ENCODE results near the gene SERPINB12.

SERPINB12 gene

DNA sequence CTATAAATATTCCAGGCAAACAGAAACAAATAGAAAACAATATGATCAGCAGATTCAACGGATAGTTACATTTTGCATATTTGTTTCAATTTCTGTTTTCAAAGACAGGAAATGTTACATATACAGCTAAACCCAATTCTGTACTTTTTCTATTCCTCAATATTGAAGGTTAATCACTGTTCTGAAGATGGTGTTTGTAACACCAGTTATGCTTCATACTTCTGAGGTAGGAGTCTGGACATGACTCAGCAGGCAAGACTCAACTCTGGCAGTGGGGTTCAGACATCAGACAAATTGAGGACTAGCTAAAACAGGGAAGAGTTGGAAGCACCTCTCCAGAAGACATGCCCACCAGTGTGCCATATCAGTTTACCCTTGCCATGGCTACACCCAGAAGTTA, 61.6 kb downstream of the SERPINB12 start:
- DNase-seq (ENCODE audit: low spot score), result no peak

DNA sequence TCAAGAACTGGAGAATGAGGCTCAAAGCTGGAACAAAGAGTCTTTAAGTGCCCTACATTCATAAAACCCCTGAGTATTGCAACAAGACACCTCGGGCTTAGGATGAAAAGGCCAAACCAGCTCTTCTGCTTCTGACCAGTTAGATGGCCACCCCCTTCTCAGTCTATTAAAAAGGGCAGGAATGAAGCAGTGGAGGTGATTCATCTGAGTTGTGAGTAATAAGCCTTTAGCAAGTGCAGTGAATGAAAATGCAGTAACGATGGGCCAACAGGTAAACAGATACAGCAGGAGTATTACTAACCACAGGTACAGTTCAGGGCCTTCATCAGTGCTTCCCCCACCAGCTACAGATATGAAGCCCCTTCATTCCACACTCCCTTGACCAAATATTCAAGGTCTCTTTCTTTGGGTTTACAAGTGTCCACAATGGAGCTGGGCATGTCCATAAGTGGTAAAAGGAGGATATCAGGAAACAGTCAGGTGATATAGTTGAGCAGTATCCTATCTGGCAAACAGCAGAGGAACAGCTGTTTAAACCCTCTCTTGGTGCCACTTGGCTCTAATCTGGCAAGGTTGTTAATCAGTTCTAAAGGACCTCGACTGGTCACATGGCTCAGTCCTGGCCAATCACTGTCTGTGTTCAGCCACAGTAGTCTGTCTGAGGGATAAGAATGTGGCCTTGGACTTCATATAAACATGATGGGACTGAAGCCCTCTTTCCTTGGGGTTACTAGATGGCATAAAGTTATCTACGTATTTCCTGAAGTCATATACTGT, 62.8 kb downstream of the SERPINB12 start:
- DNase-seq (ENCODE audit: low spot score), result no peak

DNA sequence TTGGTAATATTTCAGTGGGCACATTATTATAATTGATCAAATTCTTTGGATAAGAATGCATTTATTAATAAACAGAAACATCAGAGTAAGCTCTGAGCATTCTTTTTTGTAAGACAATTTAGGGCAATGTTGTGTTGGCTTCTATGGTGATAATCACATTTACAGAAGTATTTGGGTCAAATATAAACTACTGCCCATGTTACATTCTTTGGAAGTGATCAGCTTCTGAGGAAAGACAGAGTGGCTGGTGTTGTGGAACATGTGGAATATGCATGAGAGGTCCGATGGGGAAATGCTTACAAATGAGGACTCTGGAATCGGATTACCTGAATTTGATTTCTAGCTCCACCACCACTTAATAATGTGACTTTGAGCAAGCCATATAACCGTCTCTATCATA, 64.4 kb downstream of the SERPINB12 start:
- DNase-seq (ENCODE audit: low spot score), result no peak

DNA sequence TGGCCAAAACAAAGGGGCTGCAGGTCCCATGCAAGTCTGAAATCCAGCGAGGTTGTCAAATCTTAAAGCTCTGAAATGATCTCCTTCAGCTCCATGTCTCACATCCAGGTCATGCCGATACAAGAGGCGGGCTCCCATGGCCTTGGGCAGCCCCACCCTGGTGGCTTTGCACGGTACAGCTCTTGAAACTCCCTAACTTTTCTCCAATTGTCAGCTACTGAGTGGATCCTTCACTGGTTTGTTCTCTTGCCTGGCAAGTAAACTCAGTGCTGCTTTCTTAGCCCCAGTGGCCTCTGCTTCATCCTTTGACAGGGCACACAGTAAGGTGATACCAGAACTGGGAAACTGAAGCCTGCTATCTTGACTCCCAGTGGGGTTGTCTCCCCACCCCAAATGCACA, 71.3 kb downstream of the SERPINB12 start:
- no peak for DNase-seq (ENCODE audit: low spot score)

DNA sequence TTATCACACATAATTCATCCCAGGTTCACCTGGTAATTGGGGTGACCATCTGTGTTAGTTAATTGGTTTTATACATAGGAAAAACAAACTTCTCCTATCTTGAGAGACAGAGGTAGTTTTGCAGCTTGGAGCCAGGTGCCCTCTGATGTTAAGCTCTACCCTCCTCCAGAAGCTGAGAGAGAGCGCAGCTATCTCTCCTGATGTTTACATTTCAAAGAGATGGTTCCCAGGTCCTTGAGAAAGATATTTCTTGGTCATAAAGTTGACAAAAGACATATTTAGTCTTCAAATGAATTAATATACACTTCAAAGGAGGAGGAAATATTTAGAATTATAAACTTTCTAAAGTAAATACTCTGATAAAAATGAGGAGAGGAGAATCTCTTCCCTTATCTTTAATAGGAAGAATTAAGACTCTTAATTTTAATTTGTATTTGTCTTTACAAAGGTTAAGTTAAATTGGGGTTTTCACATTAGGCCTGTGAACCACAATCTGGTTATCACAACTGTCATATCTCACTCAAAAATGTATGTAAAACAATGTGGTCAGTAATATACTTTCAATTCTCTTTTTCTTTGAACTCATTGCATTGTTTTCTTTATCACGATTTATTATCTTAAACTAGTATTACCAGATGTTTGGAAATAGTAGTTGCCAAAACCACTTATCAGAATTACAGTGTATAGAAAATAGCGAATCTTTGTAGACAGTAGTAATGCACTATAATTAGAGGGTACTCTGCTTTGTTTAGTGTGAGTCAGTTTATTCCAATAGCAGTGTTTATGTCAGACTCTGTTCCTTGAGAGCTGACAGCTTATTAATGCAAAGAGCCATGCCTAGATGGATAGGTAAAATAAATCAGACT, 75.1 kb downstream of the SERPINB12 start:
- no peak for DNase-seq (ENCODE audit: low spot score)

DNA sequence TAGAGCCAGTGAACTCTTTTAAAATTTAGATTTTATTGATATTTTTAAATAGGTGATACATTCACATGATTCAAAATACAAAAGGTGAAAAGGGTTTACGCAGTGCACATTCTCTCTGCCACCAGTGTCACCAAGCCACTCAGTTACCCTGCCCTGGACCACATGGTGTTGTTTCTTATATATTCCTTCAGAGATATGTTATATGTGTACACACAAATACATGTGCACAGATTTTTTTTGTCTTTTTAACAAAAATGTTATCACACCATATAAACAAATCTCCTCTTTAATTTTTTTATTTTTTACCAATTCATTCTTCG, 75.7 kb downstream of the SERPINB12 start:
- no peak for DNase-seq (ENCODE audit: low spot score)
